ENCODE data around the gene LSM10.

Gene LSM10

DNA sequence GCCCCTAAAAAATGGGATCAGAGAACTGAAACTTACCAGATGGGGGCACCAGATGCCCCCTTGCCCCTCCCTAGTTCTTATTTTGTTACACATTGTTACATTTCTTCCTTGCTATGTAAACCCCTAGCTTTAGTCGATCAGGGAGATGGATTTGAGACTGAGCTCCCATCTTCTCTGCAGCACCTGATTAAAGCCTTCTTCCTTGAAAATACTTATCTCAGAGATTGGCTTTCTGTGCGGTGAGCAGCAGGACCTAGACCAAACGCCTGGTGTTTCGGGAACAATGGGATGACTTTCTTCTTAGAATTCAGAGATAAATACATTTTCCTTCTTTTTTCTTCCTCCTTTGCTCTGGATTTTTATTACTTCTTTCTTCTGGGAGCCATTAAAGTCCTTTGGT, 16.7 kb upstream of the LSM10 start:
- no peak overlapping the region for H3K4me3 ChIP-seq (replicated peaks in 1 of 2; ENCODE audit: low read depth in 2 of 2, low read length in 2 of 2)
- TF ChIP-seq, protein P1, sequence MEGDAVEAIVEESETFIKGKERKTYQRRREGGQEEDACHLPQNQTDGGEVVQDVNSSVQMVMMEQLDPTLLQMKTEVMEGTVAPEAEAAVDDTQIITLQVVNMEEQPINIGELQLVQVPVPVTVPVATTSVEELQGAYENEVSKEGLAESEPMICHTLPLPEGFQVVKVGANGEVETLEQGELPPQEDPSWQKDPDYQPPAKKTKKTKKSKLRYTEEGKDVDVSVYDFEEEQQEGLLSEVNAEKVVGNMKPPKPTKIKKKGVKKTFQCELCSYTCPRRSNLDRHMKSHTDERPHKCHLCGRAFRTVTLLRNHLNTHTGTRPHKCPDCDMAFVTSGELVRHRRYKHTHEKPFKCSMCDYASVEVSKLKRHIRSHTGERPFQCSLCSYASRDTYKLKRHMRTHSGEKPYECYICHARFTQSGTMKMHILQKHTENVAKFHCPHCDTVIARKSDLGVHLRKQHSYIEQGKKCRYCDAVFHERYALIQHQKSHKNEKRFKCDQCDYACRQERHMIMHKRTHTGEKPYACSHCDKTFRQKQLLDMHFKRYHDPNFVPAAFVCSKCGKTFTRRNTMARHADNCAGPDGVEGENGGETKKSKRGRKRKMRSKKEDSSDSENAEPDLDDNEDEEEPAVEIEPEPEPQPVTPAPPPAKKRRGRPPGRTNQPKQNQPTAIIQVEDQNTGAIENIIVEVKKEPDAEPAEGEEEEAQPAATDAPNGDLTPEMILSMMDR (IDR thresholded peaks at IDR 0.05; ENCODE audit: low read depth, low read length), result no peak
- DNase-seq (ENCODE audit: low read depth in 2 of 2), result no peak

DNA sequence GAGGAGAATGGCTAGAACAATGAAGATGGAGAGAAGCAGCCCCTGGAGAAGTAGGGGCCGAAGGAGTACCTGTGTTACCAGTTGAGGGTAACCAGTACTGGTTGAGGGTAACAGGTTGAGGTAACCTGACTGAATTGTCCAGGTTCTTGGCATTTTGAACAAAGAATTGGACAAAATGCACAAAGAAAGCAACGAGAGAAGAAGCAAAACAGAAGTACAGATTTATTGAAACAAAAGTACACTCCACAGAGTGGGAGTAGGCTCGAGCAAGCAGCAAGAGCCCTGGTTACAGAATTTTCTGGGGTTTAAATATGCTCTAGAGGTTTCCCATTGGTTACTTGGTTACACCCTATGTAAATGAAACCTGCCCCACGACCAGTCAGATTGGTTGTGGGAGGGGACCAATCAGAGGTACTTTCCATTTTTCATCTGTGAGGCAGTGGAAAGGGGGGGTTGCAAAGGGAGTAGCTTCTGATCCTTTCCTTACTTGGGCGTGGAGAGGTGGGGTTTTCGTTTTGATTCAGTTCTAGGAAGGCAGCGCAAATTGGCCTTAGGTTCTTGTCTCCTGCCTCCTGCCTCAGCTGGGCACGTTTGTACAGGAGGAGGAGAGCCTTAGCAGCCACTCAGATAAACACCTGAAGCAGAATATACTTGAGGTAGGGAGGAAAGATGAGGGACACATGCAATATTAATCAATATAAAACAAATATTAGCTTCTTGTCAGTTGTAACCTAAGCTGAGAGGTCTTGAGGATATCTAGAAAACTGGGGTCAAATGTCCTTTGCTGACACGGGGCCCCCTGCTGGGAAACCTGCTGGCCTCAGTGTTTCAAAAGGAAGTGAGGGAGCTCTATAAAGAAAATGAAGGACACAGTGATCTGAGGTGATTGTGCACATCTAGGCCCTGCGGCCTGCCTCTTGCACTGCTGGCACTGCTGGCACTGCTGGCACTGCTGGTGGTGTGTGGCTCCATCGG, 14.3 kb upstream of the LSM10 start:
- H3K4me3 ChIP-seq (replicated peaks in 1 of 2; ENCODE audit: low read depth in 2 of 2, low read length in 2 of 2), result no peak overlapping the region
- peak; percentile 33 to 44 for DNase-seq (ENCODE audit: low read depth in 2 of 2)
- TF ChIP-seq, protein P1 (IDR thresholded peaks at IDR 0.05; ENCODE audit: low read depth, low read length), result no peak

DNA sequence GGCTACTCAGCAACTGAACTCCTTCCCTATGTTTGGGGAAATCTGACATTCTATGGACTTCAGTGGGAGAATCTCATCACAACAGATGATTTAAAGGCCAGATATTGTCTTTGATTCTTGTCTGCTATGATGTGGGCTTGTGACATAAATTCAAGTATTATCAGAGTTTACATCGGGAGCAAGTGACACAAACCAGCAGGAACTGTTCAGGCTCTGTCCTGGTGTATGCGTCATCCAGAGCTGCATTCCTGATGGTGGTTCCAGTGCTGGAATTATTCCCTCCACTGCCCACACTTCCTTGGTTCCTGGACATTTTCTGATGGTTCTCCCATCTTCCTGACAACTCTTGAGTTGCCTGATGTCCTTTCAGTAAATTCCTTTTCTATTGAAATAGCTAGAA, 10.8 kb upstream of the LSM10 start:
- no peak overlapping the region for H3K4me3 ChIP-seq (replicated peaks in 1 of 2; ENCODE audit: low read depth in 2 of 2, low read length in 2 of 2)
- peak in 1 of 2 donors; percentile 52 for DNase-seq (ENCODE audit: low read depth in 2 of 2)
- TF ChIP-seq, protein P1 (IDR thresholded peaks at IDR 0.05; ENCODE audit: low read depth, low read length), result no peak

DNA sequence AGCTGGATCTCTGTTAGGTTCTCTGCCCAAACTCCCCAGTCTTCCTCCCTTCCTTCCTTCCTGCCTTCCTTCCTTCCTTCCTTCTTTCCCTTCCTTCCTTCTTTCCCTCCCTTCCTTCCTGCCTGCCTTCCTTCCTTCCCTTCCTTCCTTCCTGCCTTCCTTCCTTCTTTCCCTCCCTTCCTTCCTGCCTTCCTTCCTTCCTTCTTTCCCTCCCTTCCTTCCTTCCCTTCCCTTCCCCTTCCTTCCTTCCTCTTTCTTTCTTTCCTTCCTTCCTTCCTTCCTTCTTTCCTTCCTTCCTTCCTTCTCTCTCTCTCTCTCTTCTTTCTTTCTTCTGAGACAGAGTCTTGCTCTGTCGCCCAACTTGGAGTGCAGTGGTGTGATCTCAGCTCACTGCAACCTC, 8.7 kb upstream of the LSM10 start:
- TF ChIP-seq, protein P1 (IDR thresholded peaks at IDR 0.05; ENCODE audit: low read depth, low read length), result no peak
- no peak for DNase-seq (ENCODE audit: low read depth in 2 of 2)
- no peak overlapping the region for H3K4me3 ChIP-seq (replicated peaks in 1 of 2; ENCODE audit: low read depth in 2 of 2, low read length in 2 of 2)

DNA sequence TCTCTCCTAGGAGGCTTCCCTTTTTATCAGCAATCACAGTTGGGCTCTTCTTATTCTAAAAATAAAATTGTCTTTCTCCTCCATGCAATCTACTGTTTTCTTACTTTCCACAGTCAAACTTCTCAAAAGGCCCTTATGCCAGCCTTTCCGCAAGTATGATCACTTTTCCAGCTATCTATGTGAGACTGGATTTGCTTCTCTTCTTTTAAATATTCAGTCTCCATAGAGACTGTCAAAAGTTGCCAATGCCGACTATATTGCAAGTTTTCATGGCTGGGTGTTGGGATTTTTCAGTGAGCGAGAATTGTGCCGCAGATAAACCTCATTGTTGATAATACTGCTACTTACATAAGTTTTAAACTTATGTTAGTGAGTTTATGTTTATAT, 4.8 kb upstream of the LSM10 start:
- H3K4me3 ChIP-seq (replicated peaks in 1 of 2; ENCODE audit: low read depth in 2 of 2, low read length in 2 of 2), result no peak overlapping the region
- no peak for DNase-seq (ENCODE audit: low read depth in 2 of 2)
- TF ChIP-seq, protein P1 (IDR thresholded peaks at IDR 0.05; ENCODE audit: low read depth, low read length), result no peak

DNA sequence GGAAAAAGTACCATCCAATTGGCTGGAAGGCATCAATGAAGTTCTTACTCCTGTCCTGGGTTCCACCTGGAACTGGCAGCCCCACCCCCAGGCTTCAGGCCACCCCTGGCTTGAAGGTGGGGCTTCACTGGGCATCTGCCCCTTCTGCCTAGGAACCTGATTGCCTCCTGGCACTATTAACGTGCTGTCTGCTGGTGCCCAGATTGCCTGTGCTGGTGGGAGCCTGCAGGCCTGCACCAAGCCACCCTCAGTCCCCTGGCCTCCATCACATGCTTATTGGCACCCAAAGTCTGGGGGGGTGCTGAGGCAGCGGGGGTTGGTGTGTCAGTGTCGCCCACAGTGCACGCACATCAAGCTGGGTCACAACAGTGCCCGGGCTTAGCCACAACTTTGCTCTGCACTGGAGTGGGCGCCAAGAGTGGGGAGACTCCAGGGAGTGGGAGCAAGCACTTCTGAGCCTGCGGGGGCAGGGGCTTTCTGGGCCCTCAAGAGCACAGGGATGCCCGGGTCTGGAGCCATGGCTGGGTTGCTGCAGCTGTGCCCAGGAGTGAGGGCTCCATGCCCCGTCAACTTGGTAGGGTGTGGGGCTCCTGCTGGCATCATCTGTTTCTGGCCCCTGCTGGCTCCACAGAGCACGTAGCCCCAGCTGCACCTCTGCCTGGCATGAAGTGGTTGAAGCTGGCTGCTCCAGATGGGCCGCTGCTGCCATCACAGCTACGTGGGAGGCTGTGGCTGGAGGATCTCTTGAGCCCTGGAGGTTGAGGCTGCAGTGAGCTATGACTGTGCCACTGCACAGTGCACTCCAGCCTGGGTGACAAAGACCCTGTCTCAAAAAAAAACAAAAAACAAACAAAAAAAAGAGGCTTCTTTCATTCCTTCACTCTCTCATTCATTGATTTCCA, 4.1 kb upstream of the LSM10 start:
- peak overlapping the region in 1 of 2 donors; percentile 27 for H3K4me3 ChIP-seq (replicated peaks in 1 of 2; ENCODE audit: low read depth in 2 of 2, low read length in 2 of 2)
- DNase-seq (ENCODE audit: low read depth in 2 of 2), result no peak
- TF ChIP-seq, protein P1 (IDR thresholded peaks at IDR 0.05; ENCODE audit: low read depth, low read length), result no peak
